ENCODE data around the gene RANBP3. TPM values are rescaled to one million over a fixed set of nuclear protein-coding genes. Genes with fewer than 3 reads are reported as not detected.
"Not testable (repeated sequence)": the region's sequence is repeated elsewhere in the genome, so short reads cannot be mapped to it uniquely, and the experiment has no call there.

RANBP3 gene
- total RNA-seq, 1 donor from 2014 or later = 25.0 TPM

DNA sequence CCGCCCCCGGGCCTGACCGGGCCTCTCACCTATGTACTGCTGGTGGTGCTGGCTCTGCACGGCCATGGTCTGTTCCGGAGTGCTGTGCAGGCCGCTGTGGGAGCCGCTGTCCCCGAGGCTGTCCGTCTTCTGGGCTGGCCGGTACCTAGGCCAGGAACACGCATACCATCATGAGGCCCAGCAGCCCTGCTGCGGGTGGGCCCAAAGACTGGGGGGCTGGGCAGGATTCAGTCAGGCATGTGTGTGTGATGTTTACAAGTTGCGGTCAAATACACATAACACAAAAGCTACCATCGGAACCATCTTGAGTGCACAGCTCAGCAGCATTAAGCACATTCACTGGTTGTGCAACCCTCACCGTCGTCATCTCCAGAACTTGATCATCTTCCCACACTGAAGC is 32.2 kb upstream of the RANBP3 start:
- Histone ChIP-seq H3K27me3 (ENCODE audit: control insufficient read depth, insufficient read depth, low read length) (no peaks in the 10 kb centered on the region), H3K4me3 (ENCODE audit: low read depth, low read length) (no peak overlapping the region), H3K36me3 (ENCODE audit: control insufficient read depth, insufficient read depth, low read length) (peaks cover 3% of the 10 kb centered on the region)
- TF ChIP-seq, protein P1, sequence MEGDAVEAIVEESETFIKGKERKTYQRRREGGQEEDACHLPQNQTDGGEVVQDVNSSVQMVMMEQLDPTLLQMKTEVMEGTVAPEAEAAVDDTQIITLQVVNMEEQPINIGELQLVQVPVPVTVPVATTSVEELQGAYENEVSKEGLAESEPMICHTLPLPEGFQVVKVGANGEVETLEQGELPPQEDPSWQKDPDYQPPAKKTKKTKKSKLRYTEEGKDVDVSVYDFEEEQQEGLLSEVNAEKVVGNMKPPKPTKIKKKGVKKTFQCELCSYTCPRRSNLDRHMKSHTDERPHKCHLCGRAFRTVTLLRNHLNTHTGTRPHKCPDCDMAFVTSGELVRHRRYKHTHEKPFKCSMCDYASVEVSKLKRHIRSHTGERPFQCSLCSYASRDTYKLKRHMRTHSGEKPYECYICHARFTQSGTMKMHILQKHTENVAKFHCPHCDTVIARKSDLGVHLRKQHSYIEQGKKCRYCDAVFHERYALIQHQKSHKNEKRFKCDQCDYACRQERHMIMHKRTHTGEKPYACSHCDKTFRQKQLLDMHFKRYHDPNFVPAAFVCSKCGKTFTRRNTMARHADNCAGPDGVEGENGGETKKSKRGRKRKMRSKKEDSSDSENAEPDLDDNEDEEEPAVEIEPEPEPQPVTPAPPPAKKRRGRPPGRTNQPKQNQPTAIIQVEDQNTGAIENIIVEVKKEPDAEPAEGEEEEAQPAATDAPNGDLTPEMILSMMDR (IDR thresholded peaks at IDR 0.05; ENCODE audit: insufficient read depth, low read length, severe bottlenecking) = no peak
- no peak for DNase-seq (ENCODE audit: low read depth)
- FAIRE-seq = peak; percentile 87

DNA sequence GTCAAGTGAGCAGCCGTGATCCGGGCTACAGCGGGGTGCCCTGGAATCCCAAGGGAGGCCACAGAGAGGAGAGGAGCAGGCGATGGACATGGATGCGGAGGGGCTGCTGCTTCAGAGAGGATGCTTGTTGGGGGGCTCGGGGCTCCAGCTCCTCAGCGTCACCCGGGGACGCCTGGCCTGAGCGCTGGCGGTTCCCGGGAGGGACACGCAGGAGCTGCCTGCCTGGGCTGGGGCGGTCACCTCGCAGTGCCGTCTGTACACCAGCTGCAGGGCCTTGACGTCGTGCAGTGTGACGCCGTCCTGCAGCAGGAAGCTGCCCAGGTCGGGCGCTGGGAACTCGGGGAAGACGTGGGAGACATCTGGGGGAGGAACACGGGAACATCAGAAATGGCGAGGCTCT is 29.9 kb upstream of the RANBP3 start:
- no peak overlapping the region for H3K4me3 ChIP-seq (ENCODE audit: low read depth, low read length)
- peaks cover 6% of the 10 kb centered on the region for H3K36me3 ChIP-seq (ENCODE audit: control insufficient read depth, insufficient read depth, low read length)
- FAIRE-seq = no peak
- TF ChIP-seq, protein P1 (IDR thresholded peaks at IDR 0.05; ENCODE audit: insufficient read depth, low read length, severe bottlenecking) = no peak
- no peaks in the 10 kb centered on the region for H3K27me3 ChIP-seq (ENCODE audit: control insufficient read depth, insufficient read depth, low read length)
- no peak for DNase-seq (ENCODE audit: low read depth)

DNA sequence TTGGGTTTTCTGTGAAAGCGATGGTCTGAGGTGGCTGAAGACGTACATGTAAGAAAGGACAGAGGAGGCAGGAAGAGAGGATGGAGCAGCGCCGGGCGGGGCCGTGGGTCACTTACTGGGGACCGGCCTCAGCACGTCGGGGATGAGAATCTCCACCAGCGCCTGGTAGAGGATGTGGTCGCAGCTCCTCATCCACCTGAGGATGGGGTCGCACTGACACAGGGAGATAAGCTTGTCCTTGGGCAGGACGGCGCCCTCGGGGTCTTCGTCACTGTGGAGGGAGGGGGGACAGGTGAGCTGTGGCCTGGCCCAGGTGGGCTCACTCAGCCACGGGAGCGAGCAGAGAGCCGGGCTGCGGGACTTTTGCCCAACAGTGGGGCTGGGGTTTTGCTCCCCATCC is 29.0 kb upstream of the RANBP3 start:
- no peak for FAIRE-seq
- Histone ChIP-seq H3K4me3 (ENCODE audit: low read depth, low read length) (no peak overlapping the region), H3K36me3 (ENCODE audit: control insufficient read depth, insufficient read depth, low read length) (peaks cover 7% of the 10 kb centered on the region), H3K27me3 (ENCODE audit: control insufficient read depth, insufficient read depth, low read length) (no peaks in the 10 kb centered on the region)
- DNase-seq (ENCODE audit: low read depth) = no peak
- TF ChIP-seq, protein P1 (IDR thresholded peaks at IDR 0.05; ENCODE audit: insufficient read depth, low read length, severe bottlenecking) = no peak

DNA sequence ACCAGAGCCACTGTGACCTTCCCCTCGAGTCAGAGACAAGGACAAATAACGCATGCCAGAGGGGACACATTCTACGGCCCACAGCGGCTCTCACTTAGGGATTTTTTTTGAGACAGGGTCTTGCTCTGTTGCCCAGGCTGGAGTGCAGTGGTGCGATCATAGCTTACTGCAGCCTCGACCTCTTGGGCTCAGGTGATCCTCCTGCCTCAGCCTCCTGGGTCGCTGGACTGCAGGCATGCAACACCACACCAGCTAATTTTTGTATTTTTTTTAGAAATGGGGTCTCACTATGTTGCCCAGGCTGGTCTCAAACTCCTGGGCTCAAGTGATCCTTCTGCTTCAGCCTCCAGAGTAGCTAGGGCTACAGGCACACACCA is 28.1 kb upstream of the RANBP3 start:
- not testable (repeated sequence) for H3K4me3 ChIP-seq (ENCODE audit: low read depth, low read length); H3K27me3 ChIP-seq (ENCODE audit: control insufficient read depth, insufficient read depth, low read length); FAIRE-seq; DNase-seq (ENCODE audit: low read depth)
- peaks cover 10% of the 10 kb centered on the region for H3K36me3 ChIP-seq (ENCODE audit: control insufficient read depth, insufficient read depth, low read length)

DNA sequence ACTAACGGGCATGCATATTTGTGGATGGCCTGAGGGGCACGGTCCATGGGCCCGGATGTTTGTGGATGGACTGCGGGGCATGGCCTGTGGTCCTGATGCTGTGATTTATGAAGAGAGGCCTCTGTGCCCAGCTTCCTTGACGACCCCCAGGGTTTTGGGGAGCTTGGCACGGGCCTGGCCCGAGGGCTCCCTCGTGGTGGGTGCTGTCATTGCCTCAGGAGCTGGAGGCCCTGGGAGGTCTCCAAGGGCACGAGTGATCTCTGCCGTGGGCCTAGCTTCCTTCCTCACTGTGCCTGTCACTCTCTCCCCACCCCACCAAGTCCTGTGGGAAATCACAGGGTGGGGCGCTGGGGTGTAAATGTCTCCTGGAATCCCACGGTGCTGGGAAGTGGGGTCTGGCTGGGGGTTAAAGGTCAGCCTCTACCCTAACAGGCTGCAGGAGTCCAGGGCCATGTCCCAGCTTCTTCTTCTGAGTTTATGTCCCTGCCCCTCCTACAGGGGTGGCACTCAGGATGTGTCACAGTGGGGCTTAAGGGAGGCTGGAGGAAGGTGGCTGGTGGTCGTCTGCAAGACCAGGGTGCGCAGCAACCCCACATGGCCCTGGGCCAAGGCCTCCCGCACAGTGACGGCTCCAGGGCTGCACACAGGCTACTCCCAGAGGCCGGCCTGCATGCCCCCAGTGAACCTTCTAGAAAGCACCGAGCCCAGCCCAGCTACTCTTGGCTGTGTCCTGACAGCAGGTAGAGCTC is 27.6 kb upstream of the RANBP3 start:
- no peak for DNase-seq (ENCODE audit: low read depth)
- Histone ChIP-seq H3K36me3 (ENCODE audit: control insufficient read depth, insufficient read depth, low read length) (peaks cover 12% of the 10 kb centered on the region), H3K4me3 (ENCODE audit: low read depth, low read length) (no peak overlapping the region), H3K27me3 (ENCODE audit: control insufficient read depth, insufficient read depth, low read length) (no peaks in the 10 kb centered on the region)
- TF ChIP-seq, protein P1 (IDR thresholded peaks at IDR 0.05; ENCODE audit: insufficient read depth, low read length, severe bottlenecking) = no peak
- no peak for FAIRE-seq

DNA sequence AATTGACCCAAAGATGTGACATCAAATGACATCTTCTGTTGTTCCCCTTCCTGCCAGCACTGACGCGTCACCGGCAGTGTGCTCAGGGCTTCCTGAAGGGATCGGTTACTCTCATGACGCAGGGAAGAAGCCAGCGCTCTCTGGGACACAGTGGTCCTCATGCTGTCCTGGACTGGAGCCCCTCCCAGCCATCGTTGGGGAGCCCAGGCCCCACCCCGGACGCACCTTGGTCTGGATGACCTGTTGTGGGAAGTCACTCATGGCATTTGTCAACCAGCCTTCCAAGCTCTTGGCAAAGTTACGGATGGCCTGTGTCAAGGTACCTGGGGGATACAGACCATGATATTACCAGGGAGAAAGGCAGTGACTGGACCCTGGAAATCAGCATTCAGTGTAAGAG is 26.0 kb upstream of the RANBP3 start:
- DNase-seq (ENCODE audit: low read depth) = no peak
- TF ChIP-seq, protein P1 (IDR thresholded peaks at IDR 0.05; ENCODE audit: insufficient read depth, low read length, severe bottlenecking) = no peak
- Histone ChIP-seq H3K4me3 (ENCODE audit: low read depth, low read length) (no peak overlapping the region), H3K36me3 (ENCODE audit: control insufficient read depth, insufficient read depth, low read length) (peaks cover 11% of the 10 kb centered on the region), H3K27me3 (ENCODE audit: control insufficient read depth, insufficient read depth, low read length) (no peaks in the 10 kb centered on the region)
- peak; percentile 40 for FAIRE-seq
